Prostate gland (tissue), 2 donors: ENCODE measurements around the gene KIF16B.

Experiments used
- CTCF ChIP-seq, 4 experiments: fragments of 200-600 bp in 2 of 4; fragments of 450-650 bp in 2 of 4; sonication (generic) in 2 of 4; IDR thresholded peaks; 1 replicate in 3 of 4; 2 replicates in 1 of 4; pipeline ENCODE4 v1.5.1; 2016 to 2019; ENCODE audit warnings: antibody characterized with exemption in 4 of 4, mild to moderate bottlenecking in 2 of 4, moderate library complexity in 2 of 4
- POLR2AphosphoS5 ChIP-seq: sonication (generic); formaldehyde crosslinking; IDR thresholded peaks from one replicate; pipeline ENCODE4 v1.6.1; 2017; ENCODE audit warnings: antibody characterized with exemption

- TF ChIP-seq POLR2AphosphoS5 (no peak), CTCF (IDR thresholded peaks at IDR 0.05) (no peak)
Measured at GRCh38 chr20:16560661-16561060, 12.6 kb downstream of the KIF16B start.
